Activated CD4-positive, CD25-positive, alpha-beta regulatory T cell treated with anti-CD3 and anti-CD28 coated beads, Interleukin-2, amount 50 U/mL, for 16 hours (primary cell): Measurements from ENCODE around the gene FAM90A26.
"Not testable (repeated sequence)": the region's sequence is repeated elsewhere in the genome, so short reads cannot be mapped to it uniquely, and the experiment has no call there.

Source experiments
- DNase-seq: peaks from one replicate; pipeline ENCODE4 v3.0.0-alpha.2; 2020; ENCODE audit warnings: low read depth, low spot score

FAM90A26 gene

GRCh38 chr4:9158392-9158791 lies 11.8 kb upstream of the FAM90A26 start:
- not testable (repeated sequence) for DNase-seq

- DNase-seq: not testable (repeated sequence)
These were observed 10.2 kb upstream of the FAM90A26 start for GRCh38 chr4:9160046-9160445.

GRCh38 chr4:9165990-9166389 lies 4.2 kb upstream of the FAM90A26 start:
- DNase-seq: not testable (repeated sequence)

GRCh38 chr4:9210357-9210756 lies 40.1 kb downstream of the FAM90A26 start, which contains the start of gene USP17L10:
USP17L10 (plus strand) TSS chr4:9210657; CDS start chr4:9210657, 0 bp downstream.
- not testable (repeated sequence) for DNase-seq

GRCh38 chr4:9214701-9215100 lies 44.5 kb downstream of the FAM90A26 start:
- DNase-seq: not testable (repeated sequence)

- DNase-seq: not testable (repeated sequence)
These were observed 44.9 kb downstream of the FAM90A26 start, which contains the start of gene USP17L11 for GRCh38 chr4:9215105-9215504. USP17L11 (plus strand) TSS chr4:9215405; CDS start chr4:9215405, 0 bp downstream.

- not testable (repeated sequence) for DNase-seq
These were observed 49.6 kb downstream of the FAM90A26 start, which contains the start of gene USP17L12 for GRCh38 chr4:9219852-9220251. USP17L12 (plus strand) TSS chr4:9220152; CDS start chr4:9220152, 0 bp downstream.

- not testable (repeated sequence) for DNase-seq
These were observed 54.4 kb downstream of the FAM90A26 start, which contains the start of gene USP17L13 for GRCh38 chr4:9224596-9224995. USP17L13 (plus strand) TSS chr4:9224896; CDS start chr4:9224896, 0 bp downstream.
